ENCODE results near the gene ZNF280A. TPM values are rescaled to one million over a fixed set of nuclear protein-coding genes. Genes with fewer than 3 reads are reported as not detected.

The ZNF280A gene
- total RNA-seq, 1 experiment from 2014 or later: 2.7 TPM

DNA sequence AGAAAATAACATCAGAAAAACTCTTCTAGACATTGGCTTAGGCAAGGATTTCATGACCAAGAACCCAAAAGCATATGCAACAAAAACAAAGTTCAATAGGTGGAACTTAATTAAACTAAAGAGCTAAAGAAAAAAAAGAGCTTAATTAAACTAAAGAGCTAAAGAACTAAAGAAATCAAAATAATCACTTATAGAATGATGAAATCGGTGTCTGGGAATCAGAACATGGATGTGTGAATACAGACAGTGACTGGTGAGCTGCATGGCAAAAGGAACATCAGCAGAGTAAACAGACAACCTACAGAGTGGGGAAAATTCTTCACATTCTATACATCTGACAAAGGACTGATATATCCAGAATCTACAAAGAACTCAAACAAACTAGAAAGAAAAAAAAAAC is 53.0 kb downstream of the ZNF280A start:
- DNase-seq: no peak
- POLR2A ChIA-PET: no interaction called here
- H3K9me3 Mint-ChIP-seq (ENCODE audit: unreplicated experiment): peaks cover 14% of the 10 kb centered on the region
- H3K27me3 Mint-ChIP-seq (ENCODE audit: insufficient read depth, unreplicated experiment): peaks cover 2% of the 10 kb centered on the region
- Histone ChIP-seq H3K27me3 (replicated peaks; ENCODE audit: control insufficient read depth, insufficient read depth, low read length) (no peaks in the 10 kb centered on the region), H3K4me1 (no peaks in the 10 kb centered on the region), H3K36me3 (ENCODE audit: control insufficient read depth, insufficient read depth, low read length) (no peaks in the 10 kb centered on the region), H3K9me3 (peaks cover 16% of the 10 kb centered on the region; the same call in 1 of the 2 replicates), H3K4me3 (ENCODE audit: low read depth, low read length) (no peak overlapping the region)
- TF ChIP-seq, protein P1, sequence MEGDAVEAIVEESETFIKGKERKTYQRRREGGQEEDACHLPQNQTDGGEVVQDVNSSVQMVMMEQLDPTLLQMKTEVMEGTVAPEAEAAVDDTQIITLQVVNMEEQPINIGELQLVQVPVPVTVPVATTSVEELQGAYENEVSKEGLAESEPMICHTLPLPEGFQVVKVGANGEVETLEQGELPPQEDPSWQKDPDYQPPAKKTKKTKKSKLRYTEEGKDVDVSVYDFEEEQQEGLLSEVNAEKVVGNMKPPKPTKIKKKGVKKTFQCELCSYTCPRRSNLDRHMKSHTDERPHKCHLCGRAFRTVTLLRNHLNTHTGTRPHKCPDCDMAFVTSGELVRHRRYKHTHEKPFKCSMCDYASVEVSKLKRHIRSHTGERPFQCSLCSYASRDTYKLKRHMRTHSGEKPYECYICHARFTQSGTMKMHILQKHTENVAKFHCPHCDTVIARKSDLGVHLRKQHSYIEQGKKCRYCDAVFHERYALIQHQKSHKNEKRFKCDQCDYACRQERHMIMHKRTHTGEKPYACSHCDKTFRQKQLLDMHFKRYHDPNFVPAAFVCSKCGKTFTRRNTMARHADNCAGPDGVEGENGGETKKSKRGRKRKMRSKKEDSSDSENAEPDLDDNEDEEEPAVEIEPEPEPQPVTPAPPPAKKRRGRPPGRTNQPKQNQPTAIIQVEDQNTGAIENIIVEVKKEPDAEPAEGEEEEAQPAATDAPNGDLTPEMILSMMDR (IDR thresholded peaks at IDR 0.05; ENCODE audit: insufficient read depth in 1 of 2, low read depth in 1 of 2, low read length in 1 of 2, severe bottlenecking in 1 of 2, unreplicated experiment in 1 of 2): no peak
- H3K36me3 Mint-ChIP-seq (ENCODE audit: insufficient read depth, unreplicated experiment): no peaks in the 10 kb centered on the region
- intact Hi-C loops (cut with micrococcal nuclease; ENCODE audit: unreplicated experiment): loop anchor here (10.0 kb wide), 1 partner anchor 258 kb away; no protein-coding TSS in a partner anchor
- no peak overlapping the region for H3K4me3 Mint-ChIP-seq (ENCODE audit: unreplicated experiment)
- no TSS peak for BruUV-seq (replicated peaks)
- H3K27ac Mint-ChIP-seq (ENCODE audit: unreplicated experiment): no peak overlapping the region
- peaks cover 7% of the 10 kb centered on the region for H3K4me1 Mint-ChIP-seq (ENCODE audit: low read depth, unreplicated experiment)
- CTCF ChIA-PET: no interaction called here

DNA sequence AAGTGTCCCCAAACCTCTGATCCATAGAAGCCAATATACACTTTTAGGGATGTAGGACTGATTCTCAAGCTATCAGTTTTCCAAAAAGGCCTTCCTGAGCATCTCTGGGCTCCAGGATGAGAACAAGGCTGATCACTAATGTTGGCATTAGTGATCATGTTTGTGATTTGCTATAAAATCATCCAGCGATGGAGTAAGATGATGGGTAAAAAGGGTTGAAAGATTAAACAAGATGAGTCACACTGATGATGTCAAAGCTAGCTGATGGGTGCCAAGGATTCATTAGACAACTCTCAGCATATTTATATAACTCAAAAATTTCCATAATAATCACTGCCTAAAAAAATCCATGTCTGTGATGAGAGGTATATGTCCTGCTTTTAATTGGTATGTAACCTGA is 54.3 kb downstream of the ZNF280A start:
- ChIA-PET POLR2A (no interaction called here), CTCF (interaction anchor here (0.6 to 0.7 kb wide), 3 partner anchors 232 to 611 kb away, joined by 3 to 8 read pairs (median 6); no protein-coding TSS in a partner anchor)
- Mint-ChIP-seq H3K36me3 (ENCODE audit: insufficient read depth, unreplicated experiment) (no peaks in the 10 kb centered on the region), H3K27me3 (ENCODE audit: insufficient read depth, unreplicated experiment) (peaks cover 2% of the 10 kb centered on the region), H3K9me3 (ENCODE audit: unreplicated experiment) (peaks cover 14% of the 10 kb centered on the region), H3K4me1 (ENCODE audit: low read depth, unreplicated experiment) (peaks cover 7% of the 10 kb centered on the region), H3K27ac (ENCODE audit: unreplicated experiment) (no peak overlapping the region), H3K4me3 (ENCODE audit: unreplicated experiment) (no peak overlapping the region)
- H3K4me3 ChIP-seq (ENCODE audit: low read depth, low read length): no peak overlapping the region
- no peaks in the 10 kb centered on the region for H3K36me3 ChIP-seq (ENCODE audit: control insufficient read depth, insufficient read depth, low read length)
- no peaks in the 10 kb centered on the region for H3K27me3 ChIP-seq (replicated peaks; ENCODE audit: control insufficient read depth, insufficient read depth, low read length)
- no TSS peak for BruUV-seq (replicated peaks)
- no peaks in the 10 kb centered on the region for H3K4me1 ChIP-seq
- peaks cover 19% of the 10 kb centered on the region; the same call in 1 of the 2 replicates for H3K9me3 ChIP-seq
- no peak for DNase-seq
- TF ChIP-seq, protein P1 (IDR thresholded peaks at IDR 0.05; ENCODE audit: insufficient read depth in 1 of 2, low read depth in 1 of 2, low read length in 1 of 2, severe bottlenecking in 1 of 2, unreplicated experiment in 1 of 2): no peak
- intact Hi-C loops (cut with micrococcal nuclease; ENCODE audit: unreplicated experiment): loop anchor here (10.0 kb wide), 1 partner anchor 259 kb away; no protein-coding TSS in a partner anchor

DNA sequence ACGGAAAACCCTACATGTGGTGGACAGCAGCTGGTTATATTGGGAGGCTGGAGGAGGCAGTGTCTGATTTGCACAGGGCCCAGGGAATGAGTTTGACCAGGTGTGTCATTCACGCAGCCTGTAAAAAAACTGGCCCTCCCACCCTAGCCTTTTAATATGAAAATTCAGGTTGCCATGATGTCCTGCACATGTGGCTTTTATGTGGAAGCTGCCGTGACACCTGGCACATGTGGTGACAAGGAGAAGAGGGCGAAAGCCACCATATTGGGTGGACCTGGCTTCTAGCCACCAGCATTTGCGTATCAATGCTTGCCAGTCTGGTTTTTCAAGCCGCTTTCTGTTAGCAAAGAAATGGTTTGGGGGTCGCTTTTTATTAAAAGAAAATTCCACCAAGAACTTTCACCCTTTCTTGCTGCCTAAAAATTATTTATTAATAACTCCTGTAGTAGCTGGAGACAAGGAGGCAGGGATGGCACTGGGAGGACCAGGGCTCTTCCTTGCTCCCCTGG is 54.9 kb downstream of the ZNF280A start:
- H3K27me3 ChIP-seq (replicated peaks; ENCODE audit: control insufficient read depth, insufficient read depth, low read length): no peaks in the 10 kb centered on the region
- Mint-ChIP-seq H3K9me3 (ENCODE audit: unreplicated experiment) (peaks cover 14% of the 10 kb centered on the region), H3K27me3 (ENCODE audit: insufficient read depth, unreplicated experiment) (peaks cover 2% of the 10 kb centered on the region), H3K4me3 (ENCODE audit: unreplicated experiment) (no peak overlapping the region), H3K36me3 (ENCODE audit: insufficient read depth, unreplicated experiment) (no peaks in the 10 kb centered on the region), H3K4me1 (ENCODE audit: low read depth, unreplicated experiment) (peaks cover 7% of the 10 kb centered on the region), H3K27ac (ENCODE audit: unreplicated experiment) (no peak overlapping the region)
- intact Hi-C loops (cut with micrococcal nuclease; ENCODE audit: unreplicated experiment): loop anchor here (10.0 kb wide), 1 partner anchor 260 kb away; no protein-coding TSS in a partner anchor
- no peak for DNase-seq
- POLR2A ChIA-PET: no interaction called here
- CTCF ChIA-PET: interaction anchor here (0.6 to 1.9 kb wide), 7 partner anchors 55 to 612 kb away, joined by 3 to 8 read pairs (median 5); partner anchors contain the start of gene ZNF280A
- H3K4me3 ChIP-seq (ENCODE audit: low read depth, low read length): no peak overlapping the region
- no peaks in the 10 kb centered on the region for H3K4me1 ChIP-seq
- H3K36me3 ChIP-seq (ENCODE audit: control insufficient read depth, insufficient read depth, low read length): no peaks in the 10 kb centered on the region
- peaks cover 23% of the 10 kb centered on the region; the same call in 1 of the 2 replicates for H3K9me3 ChIP-seq
- BruUV-seq (replicated peaks): no TSS peak
- TF ChIP-seq, protein P1 (IDR thresholded peaks at IDR 0.05; ENCODE audit: insufficient read depth in 1 of 2, low read depth in 1 of 2, low read length in 1 of 2, severe bottlenecking in 1 of 2, unreplicated experiment in 1 of 2): no peak
